ENCODE measurements around the gene NDE1. TPM values are rescaled to one million over a fixed set of nuclear protein-coding genes. Genes with fewer than 3 reads are reported as not detected.
"Not testable (repeated sequence)": the region's sequence is repeated elsewhere in the genome, so short reads cannot be mapped to it uniquely, and the experiment has no call there.

The NDE1 gene
- total and polyA plus RNA-seq, 2 donors (not counting 1 experiment from before 2014, with no cell fraction given) = 33.5 to 149 TPM

- H3K27ac ChIP-seq (ENCODE audit: low read length in 2 of 2); H2AFZ ChIP-seq (ENCODE audit: insufficient read depth, low read depth, low read length, poor library complexity, severe bottlenecking); H3K27ac Mint-ChIP-seq; H3K4me2 ChIP-seq (replicated peaks; ENCODE audit: low read depth, low read length, poor library complexity, severe bottlenecking); POLR2A ChIA-PET; H3K9ac ChIP-seq (ENCODE audit: low read length); H3K9me3 ChIP-seq (ENCODE audit: control extremely low read depth in 1 of 3, control insufficient read depth in 2 of 3, insufficient read depth in 1 of 3, low read length in 2 of 3); H3K36me3 ChIP-seq (replicated peaks in 1 of 2; ENCODE audit: control extremely low read depth in 1 of 2, control insufficient read depth in 1 of 2, extremely low read depth in 1 of 2, insufficient read depth in 2 of 2, low read length in 1 of 2); H3K27me3 Mint-ChIP-seq; H3K27me3 ChIP-seq (replicated peaks in 1 of 4; ENCODE audit: control extremely low read depth in 1 of 4, control insufficient read depth in 3 of 4, insufficient read depth in 4 of 4, low read length in 3 of 4); ATAC-seq (ENCODE audit: low read depth); H3K4me3 Mint-ChIP-seq; H4K20me1 ChIP-seq (ENCODE audit: control insufficient read depth, insufficient read depth, low read length, poor library complexity, severe bottlenecking); H3K9me3 Mint-ChIP-seq (ENCODE audit: insufficient read depth); H3K4me3 ChIP-seq (ENCODE audit: control extremely low read depth in 1 of 5, extremely low read depth in 1 of 5, insufficient read depth in 1 of 5, low read depth in 2 of 5, low read length in 4 of 5): not testable (repeated sequence)
- intact Hi-C loops (cut with micrococcal nuclease) = loop anchor here (5.0 kb wide), 1 partner anchor 57 kb away; no protein-coding TSS in a partner anchor
- Histone ChIP-seq H3K79me2 (ENCODE audit: control insufficient read depth, insufficient read depth, low read length) (peaks cover 38% of the 10 kb centered on the region), H3K4me1 (ENCODE audit: control insufficient read depth in 2 of 2, insufficient read depth in 2 of 2, low read length in 2 of 2) (peaks cover 32 to 35% of the 10 kb centered on the region in 2 donors)
- CTCF ChIA-PET = interaction anchor here (1.1 to 3.5 kb wide), 4 partner anchors 9 to 217 kb away, joined by 4 to 26 read pairs (median 6); no protein-coding TSS in a partner anchor
- H3K4me1 Mint-ChIP-seq = peaks cover 40% of the 10 kb centered on the region
- peak; percentile 23 for DNase-seq
- WGBS (ENCODE audit: insufficient coverage) = 100% methylated on average over 4 of the region's 10 CpGs
Measured at GRCh38 chr16:15644962-15645465, 5.0 kb upstream of the NDE1 start.

- H3K4me1 Mint-ChIP-seq = peaks cover 30% of the 10 kb centered on the region
- peaks cover 22 to 29% of the 10 kb centered on the region in 2 donors for H3K4me1 ChIP-seq (ENCODE audit: control insufficient read depth in 2 of 2, insufficient read depth in 2 of 2, low read length in 2 of 2)
- ChIA-PET POLR2A (interaction anchor here (0.6 kb wide), 1 partner anchor 55 kb away, joined by 3 read pairs; no protein-coding TSS in a partner anchor), CTCF (interaction anchor here (1.5 kb wide), 1 partner anchor 219 kb away, joined by 5 read pairs; no protein-coding TSS in a partner anchor)
- ATAC-seq (ENCODE audit: low read depth); intact Hi-C loops (cut with micrococcal nuclease); H2AFZ ChIP-seq (ENCODE audit: insufficient read depth, low read depth, low read length, poor library complexity, severe bottlenecking); H3K9ac ChIP-seq (ENCODE audit: low read length); H3K36me3 ChIP-seq (replicated peaks in 1 of 2; ENCODE audit: control extremely low read depth in 1 of 2, control insufficient read depth in 1 of 2, extremely low read depth in 1 of 2, insufficient read depth in 2 of 2, low read length in 1 of 2); DNase-seq; H3K9me3 ChIP-seq (ENCODE audit: control extremely low read depth in 1 of 3, control insufficient read depth in 2 of 3, insufficient read depth in 1 of 3, low read length in 2 of 3); H3K4me2 ChIP-seq (replicated peaks; ENCODE audit: low read depth, low read length, poor library complexity, severe bottlenecking); H3K27ac Mint-ChIP-seq; H3K27me3 ChIP-seq (replicated peaks in 1 of 4; ENCODE audit: control extremely low read depth in 1 of 4, control insufficient read depth in 3 of 4, insufficient read depth in 4 of 4, low read length in 3 of 4); H3K4me3 ChIP-seq (ENCODE audit: control extremely low read depth in 1 of 5, extremely low read depth in 1 of 5, insufficient read depth in 1 of 5, low read depth in 2 of 5, low read length in 4 of 5); H3K27me3 Mint-ChIP-seq; H3K4me3 Mint-ChIP-seq; H3K27ac ChIP-seq (ENCODE audit: low read length in 2 of 2); H3K9me3 Mint-ChIP-seq (ENCODE audit: insufficient read depth): not testable (repeated sequence)
- WGBS (ENCODE audit: insufficient coverage) = 83% methylated on average over 9 of the region's 13 CpGs
- H4K20me1 ChIP-seq (ENCODE audit: control insufficient read depth, insufficient read depth, low read length, poor library complexity, severe bottlenecking) = peaks cover 13% of the 10 kb centered on the region
- peaks cover 38% of the 10 kb centered on the region for H3K79me2 ChIP-seq (ENCODE audit: control insufficient read depth, insufficient read depth, low read length)
Measured at GRCh38 chr16:15646557-15647293, 3.3 kb upstream of the NDE1 start.
